Adipocyte (in vitro differentiated cells): Measurements from ENCODE around the gene GPR137.

Experiments
- DNase-seq: peaks from one replicate; pipeline ENCODE4 v3.0.0-alpha.2; 2015; ENCODE audit warnings: low read depth
- H3K27me3 ChIP-seq: replicated peaks from 2 replicates; pipeline ENCODE4 v1.7.0; 2013; ENCODE audit warnings: mild to moderate bottlenecking, low read length, moderate library complexity; ENCODE audit not compliant: control insufficient read depth, insufficient read depth
- H3K36me3 ChIP-seq: 2 replicates; pipeline ENCODE4 v1.7.0; 2013; ENCODE audit warnings: low read length, mild to moderate bottlenecking, moderate library complexity; ENCODE audit not compliant: control insufficient read depth, insufficient read depth, severe bottlenecking
- H3K4me1 ChIP-seq: 2 replicates; pipeline ENCODE4 v1.7.0; 2013; ENCODE audit warnings: mild to moderate bottlenecking, low read length, moderate library complexity; ENCODE audit not compliant: control insufficient read depth, insufficient read depth
- H3K4me3 ChIP-seq: 2 replicates; pipeline ENCODE4 v1.7.0; 2013; ENCODE audit warnings: mild to moderate bottlenecking, low read length, moderate library complexity
- H3K9ac ChIP-seq: 2 replicates; pipeline ENCODE4 v1.7.0; 2013; ENCODE audit warnings: mild to moderate bottlenecking, low read length, moderate library complexity
- H3K9me3 ChIP-seq: 2 replicates; pipeline ENCODE4 v1.7.0; 2013; ENCODE audit warnings: mild to moderate bottlenecking, low read length, moderate library complexity; ENCODE audit not compliant: control insufficient read depth

GPR137 gene, protein sequence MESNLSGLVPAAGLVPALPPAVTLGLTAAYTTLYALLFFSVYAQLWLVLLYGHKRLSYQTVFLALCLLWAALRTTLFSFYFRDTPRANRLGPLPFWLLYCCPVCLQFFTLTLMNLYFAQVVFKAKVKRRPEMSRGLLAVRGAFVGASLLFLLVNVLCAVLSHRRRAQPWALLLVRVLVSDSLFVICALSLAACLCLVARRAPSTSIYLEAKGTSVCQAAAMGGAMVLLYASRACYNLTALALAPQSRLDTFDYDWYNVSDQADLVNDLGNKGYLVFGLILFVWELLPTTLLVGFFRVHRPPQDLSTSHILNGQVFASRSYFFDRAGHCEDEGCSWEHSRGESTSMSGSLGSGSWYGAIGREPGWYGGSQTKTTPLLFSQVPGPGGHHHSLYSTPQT

DNA sequence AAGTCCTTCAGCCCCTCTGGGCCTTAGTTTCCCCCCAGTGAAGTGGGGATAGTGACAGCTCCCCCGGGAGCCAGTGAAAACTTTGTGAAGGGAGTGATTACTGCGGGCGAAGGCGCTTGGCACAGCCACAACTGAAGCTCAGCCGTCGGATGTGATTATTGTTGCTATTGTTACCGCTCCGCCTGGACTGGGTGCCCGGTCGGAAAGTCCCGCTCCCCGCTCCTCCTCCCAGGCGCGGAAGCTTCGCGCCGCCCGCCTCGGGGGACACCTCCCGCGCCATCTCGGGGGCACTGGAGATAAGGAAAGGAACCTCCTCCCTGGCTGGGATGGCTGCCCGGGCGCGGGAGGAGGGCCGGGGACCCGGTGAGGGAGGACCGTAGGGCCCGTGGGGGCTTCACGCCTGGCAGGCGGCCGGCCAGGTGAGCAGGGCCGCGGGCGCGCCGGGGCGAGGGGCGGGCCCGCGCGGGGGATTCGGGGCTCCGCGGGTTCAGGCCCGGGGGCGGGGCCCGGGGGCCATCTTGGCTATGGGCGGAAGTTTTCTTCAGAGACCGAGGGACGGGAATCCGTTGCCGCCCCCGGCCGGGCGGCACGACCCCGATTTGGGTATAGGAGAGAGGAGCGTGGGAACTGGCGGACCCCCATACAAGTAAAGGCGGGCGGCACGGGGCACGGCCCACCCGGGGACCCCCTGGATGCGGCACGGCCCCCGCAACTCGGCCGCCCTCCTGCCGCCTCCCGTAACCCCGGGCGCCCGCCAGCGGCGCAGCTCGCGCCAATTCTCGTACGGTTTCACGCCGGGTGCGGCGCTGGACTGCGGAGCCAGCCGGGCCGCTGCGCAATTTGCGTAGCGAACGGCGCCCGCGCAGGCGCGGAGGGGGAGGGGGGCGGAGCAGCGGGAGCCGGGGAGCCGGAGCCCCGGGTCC is at the start of gene GPR137:
Gene GPR137, plus strand, starts transcription at position 887 of the 923 bp plus-strand sequence. CDS start 677 bp downstream, outside the sequence.
- Histone ChIP-seq H3K9ac (peak within 1 kb of the TSS; percentile 96), H3K4me3 (peak within 1 kb of the TSS; percentile 91), H3K36me3 (peaks cover 4% of the 10 kb centered on the region), H3K9me3 (no peaks in the 10 kb centered on the region), H3K4me1 (peaks cover 16% of the 10 kb centered on the region), H3K27me3 (no peaks in the 10 kb centered on the region)
- peak; percentile 89 for DNase-seq

DNA sequence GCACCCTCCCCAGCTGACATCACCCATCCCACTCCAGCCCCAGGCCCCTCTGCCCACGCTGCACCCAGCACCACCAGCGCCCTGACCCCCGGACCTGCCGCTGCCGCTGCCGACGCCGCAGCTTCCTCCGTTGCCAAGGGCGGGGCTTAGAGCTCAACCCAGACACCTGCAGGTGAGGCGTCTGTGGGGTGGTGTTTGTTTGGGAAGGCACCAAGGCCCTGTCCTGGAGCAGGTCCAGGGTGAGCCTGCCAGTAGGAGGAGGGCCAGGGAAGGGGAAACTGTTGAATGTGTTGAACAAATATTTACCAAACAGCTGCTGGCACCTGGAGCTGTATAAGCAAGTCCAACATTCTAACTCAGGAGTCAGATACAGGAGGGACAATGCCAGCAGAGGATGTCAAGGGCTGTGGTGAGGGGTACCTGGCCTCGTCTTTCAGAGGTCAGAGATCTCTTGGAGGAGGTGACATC is 48.1 kb upstream of the GPR137 start:
- Histone ChIP-seq H3K9ac (no peak overlapping the region), H3K36me3 (peaks cover 21% of the 10 kb centered on the region), H3K4me1 (peaks cover 31% of the 10 kb centered on the region), H3K9me3 (no peaks in the 10 kb centered on the region), H3K27me3 (no peaks in the 10 kb centered on the region), H3K4me3 (no peak overlapping the region)
- DNase-seq, result no peak

DNA sequence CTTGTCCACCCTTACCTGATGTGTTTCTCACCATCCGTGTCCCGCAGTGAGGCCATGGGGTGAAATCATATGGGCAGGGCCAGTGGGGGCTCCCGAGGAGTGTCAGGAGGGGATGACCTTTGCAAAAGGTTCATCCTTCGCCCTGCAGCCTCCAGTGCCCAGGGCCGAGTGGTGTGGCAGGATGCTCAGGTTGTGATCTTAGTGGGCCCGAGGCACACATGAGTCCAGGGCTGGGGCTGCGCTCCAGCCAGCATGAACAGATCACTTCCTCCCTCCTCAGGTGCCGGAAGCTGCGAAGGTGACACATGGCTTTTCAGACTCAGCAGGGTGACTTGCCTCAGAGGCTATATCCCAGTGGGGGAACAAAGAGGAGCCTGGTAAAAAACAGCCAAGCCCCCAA is 47.6 kb upstream of the GPR137 start:
- no peak for DNase-seq
- Histone ChIP-seq H3K27me3 (no peaks in the 10 kb centered on the region), H3K36me3 (peaks cover 22% of the 10 kb centered on the region), H3K9me3 (no peaks in the 10 kb centered on the region), H3K9ac (no peak overlapping the region), H3K4me3 (no peak overlapping the region), H3K4me1 (peaks cover 36% of the 10 kb centered on the region)

DNA sequence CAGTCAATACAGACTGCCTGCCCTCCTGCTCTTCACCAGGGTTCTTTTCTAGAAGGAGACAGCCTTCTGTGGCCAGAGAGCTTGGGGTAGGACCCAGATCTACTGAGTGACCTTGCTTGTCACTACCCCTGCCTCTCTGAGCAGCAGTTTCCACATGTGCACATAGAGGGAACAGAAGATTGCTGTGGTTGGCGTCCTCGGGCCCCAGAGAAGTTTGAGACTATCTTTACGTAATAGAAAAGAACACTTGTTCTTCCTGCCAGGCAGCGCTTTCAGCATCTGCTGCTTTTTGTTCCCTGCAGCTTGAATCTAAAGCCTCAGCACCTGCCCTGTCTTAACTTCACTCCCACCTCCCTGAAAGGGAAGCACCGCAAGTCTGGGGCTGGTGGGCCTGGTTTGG is 46.6 kb upstream of the GPR137 start:
- Histone ChIP-seq H3K4me3 (no peak overlapping the region), H3K9me3 (no peaks in the 10 kb centered on the region), H3K36me3 (peaks cover 31% of the 10 kb centered on the region), H3K4me1 (peaks cover 38% of the 10 kb centered on the region), H3K9ac (no peak overlapping the region), H3K27me3 (no peaks in the 10 kb centered on the region)
- no peak for DNase-seq

DNA sequence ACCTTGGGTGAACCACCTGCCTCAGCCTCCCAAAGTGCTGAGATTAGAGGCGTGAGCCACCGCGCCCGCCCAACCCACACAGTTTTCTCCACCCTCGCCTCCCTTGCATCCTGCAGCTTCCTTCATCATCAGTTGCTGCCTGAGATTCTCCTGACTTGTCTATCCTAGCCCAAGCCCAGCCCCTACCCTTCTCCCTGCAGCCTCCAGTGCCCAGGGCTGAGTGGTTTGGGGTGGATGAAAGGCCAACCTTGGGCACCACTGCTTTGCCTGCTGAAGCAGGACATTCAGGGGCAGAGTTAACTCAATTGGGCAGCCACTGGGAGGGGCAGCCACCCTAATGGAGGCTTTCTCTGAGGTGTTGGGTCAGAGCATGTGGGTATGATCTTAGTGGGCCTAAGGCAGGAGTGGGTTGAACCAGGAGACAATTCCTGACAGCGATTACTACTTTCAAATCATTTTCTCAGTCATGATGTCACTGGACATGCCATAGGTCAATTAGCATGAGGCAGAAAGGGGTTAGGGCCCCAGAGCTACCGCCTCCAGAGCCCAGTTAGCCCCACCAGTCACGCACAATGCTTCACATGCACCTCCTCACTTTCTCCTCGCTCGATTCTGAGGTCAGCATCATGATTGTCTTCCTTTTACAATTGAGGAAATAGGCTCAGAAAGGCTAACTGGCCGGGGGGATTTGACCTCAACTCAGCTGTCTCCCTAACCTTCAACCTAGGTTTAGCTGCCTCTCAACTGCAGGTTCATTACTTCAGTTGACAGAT is 45.8 kb upstream of the GPR137 start:
- Histone ChIP-seq H3K9me3 (no peaks in the 10 kb centered on the region), H3K4me1 (peaks cover 42% of the 10 kb centered on the region), H3K36me3 (peaks cover 34% of the 10 kb centered on the region), H3K27me3 (no peaks in the 10 kb centered on the region), H3K4me3 (peak overlapping the region; percentile 90), H3K9ac (peak overlapping the region; percentile 96)
- DNase-seq, result no peak

DNA sequence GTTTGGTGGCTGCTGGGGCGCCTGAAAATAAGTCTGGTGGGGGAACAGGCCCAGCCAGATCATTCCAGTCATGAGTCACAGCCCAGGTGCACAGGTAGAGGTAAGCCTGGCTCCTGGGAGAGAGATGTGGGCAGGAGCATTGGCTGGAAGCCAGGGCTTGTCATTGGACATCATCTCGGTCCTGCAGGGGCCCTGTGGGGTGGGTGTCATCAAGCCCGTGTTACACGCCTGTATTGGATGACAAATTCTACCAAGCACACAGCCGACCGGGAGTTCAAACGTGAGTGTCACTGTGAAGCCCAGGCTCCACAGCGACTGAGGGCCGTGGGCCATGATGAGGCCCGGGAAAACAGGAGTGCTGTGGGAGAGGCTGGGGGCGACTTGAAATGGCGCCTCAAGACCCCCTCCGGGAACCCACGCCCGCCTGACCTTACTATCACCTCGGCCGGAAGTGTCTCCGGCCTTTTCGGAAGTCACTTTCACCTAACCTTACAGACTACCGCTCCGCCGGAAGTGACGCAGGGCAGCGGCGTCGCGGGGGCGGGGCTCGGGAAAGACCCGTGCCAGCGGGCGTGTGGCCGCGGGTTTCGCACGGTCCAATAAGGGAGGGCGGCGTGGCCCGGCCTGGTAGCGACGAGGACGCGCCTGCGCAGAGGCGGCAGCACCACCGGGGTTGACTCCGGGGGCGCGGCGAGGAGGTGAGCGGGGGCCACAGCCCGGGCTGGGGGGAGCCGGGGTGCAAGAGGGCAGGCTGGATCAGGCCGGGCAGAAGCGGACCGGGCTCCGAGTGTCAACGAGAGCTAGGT is 45.0 kb upstream of the GPR137 start, which contains the start of gene FKBP2:
Gene FKBP2, plus strand, starts transcription at position 661 of the 806 bp plus-strand sequence. CDS start 1,293 bp downstream, outside the sequence.
- Histone ChIP-seq H3K36me3 (peaks cover 34% of the 10 kb centered on the region), H3K9me3 (no peaks in the 10 kb centered on the region), H3K4me3 (peak within 1 kb of the TSS; percentile 90), H3K9ac (peak within 1 kb of the TSS; percentile 96), H3K27me3 (no peaks in the 10 kb centered on the region), H3K4me1 (peaks cover 37% of the 10 kb centered on the region)
- DNase-seq, result peak; percentile 99

DNA sequence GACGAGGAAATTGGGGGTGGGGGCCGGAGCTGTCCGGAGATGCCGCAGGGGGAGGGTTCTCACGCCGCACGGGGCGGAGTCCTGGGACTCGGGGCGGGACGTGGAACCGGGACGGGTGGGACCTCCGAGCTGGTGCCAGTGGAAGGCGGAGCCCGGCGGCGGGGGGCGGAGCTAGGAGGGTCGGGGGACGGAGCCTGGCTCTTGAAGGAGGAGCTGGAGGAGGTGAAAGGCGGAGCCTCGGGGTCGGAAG is 44.5 kb upstream of the GPR137 start:
- H3K4me3 ChIP-seq, result peak overlapping the region; percentile 90
- H3K4me1 ChIP-seq, result peaks cover 35% of the 10 kb centered on the region
- DNase-seq, result peak; percentile 100
- H3K9ac ChIP-seq, result peak overlapping the region; percentile 96
- H3K9me3 ChIP-seq, result no peaks in the 10 kb centered on the region
- H3K36me3 ChIP-seq, result peaks cover 32% of the 10 kb centered on the region
- no peaks in the 10 kb centered on the region for H3K27me3 ChIP-seq

DNA sequence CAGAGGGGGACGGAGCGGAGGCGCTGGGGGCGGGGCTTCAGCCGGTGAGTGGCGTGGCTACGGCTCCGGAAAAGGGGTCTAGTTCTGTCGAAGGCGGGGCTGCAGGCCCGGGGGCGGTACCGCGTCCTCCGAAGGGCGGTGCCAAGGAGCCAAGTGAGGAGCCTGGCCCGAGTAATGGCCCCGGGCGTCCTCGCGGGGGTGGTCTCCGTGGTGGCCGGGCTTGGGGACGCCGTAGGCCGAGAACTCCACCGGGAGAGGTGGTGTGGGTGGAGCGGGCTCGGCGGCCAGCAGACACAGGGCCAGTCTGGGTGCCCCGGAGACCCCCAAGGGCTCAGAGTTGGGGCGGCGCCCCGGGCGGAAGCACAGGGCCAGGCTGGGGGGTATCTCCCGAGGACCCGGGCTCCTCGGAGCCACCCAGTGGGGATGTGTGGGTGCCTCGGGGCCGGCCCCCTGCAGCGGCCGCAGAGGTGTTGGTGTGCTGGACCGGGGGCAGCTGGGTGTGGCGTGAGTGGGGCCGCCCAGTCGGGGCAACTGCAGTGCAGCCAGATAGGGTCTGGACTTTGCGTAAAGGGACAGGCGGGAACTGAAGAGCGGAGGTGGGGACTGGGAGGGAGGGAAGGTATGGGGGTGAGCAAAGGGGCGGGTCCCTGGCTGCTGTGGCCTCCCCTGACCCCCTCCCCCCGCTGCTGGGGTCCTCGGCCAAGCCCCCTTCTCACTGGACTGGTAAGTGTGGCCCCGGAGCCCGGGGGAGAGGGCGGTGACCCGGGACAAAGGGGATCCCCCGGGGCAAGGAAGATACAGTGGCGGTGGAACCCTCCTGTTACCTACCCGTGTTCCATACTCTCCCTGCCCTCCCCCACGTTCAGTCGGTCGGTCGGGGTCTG is 43.9 kb upstream of the GPR137 start:
- Histone ChIP-seq H3K4me3 (peak overlapping the region; percentile 90), H3K9ac (peak overlapping the region; percentile 95), H3K4me1 (peaks cover 35% of the 10 kb centered on the region), H3K27me3 (no peaks in the 10 kb centered on the region), H3K36me3 (peaks cover 32% of the 10 kb centered on the region), H3K9me3 (no peaks in the 10 kb centered on the region)
- DNase-seq, result peak; percentile 59

DNA sequence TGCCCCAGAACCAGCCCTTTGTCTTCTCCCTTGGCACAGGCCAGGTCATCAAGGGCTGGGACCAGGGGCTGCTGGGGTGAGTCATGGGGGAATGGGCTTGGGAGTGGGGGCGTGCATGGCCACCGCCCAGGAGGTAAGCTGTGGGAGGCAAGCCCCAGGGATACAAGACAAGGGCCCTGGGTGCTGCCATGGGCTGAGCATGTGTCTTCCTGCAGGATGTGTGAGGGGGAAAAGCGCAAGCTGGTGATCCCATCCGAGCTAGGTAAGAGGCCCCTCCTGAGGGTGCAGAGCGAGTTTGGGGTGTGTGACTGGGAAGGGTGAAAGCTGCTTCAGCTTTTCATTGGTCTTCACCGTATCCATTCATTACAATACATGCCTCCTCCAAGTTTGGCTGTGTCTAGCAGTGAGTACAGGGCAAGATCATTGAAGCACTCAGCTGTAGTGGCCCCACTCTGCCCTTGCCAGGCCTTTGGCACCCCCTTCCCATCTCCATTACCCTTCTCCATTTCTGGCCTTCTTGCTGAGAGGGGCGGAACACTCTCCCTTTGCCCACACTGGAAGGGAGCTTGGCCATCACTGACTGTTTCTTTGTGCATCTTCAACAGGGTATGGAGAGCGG is 42.3 kb upstream of the GPR137 start:
- no peak for DNase-seq
- Histone ChIP-seq H3K4me3 (peak overlapping the region; percentile 90), H3K9ac (peak overlapping the region; percentile 95)

More for the DNA sequence above, 42.3 kb upstream of the GPR137 start:
- peaks cover 21% of the 10 kb centered on the region for H3K36me3 ChIP-seq
- peaks cover 43% of the 10 kb centered on the region for H3K4me1 ChIP-seq
- no peaks in the 10 kb centered on the region for H3K9me3 ChIP-seq
- no peaks in the 10 kb centered on the region for H3K27me3 ChIP-seq
